IPS-NIHi11 (cell line): ENCODE results near the gene NPTX1.

ENCODE experiments used
- DNase-seq: peaks from one replicate; pipeline ENCODE4 v3.0.0; 2012; ENCODE audit warnings: mixed read lengths, low spot score

The NPTX1 gene

DNA sequence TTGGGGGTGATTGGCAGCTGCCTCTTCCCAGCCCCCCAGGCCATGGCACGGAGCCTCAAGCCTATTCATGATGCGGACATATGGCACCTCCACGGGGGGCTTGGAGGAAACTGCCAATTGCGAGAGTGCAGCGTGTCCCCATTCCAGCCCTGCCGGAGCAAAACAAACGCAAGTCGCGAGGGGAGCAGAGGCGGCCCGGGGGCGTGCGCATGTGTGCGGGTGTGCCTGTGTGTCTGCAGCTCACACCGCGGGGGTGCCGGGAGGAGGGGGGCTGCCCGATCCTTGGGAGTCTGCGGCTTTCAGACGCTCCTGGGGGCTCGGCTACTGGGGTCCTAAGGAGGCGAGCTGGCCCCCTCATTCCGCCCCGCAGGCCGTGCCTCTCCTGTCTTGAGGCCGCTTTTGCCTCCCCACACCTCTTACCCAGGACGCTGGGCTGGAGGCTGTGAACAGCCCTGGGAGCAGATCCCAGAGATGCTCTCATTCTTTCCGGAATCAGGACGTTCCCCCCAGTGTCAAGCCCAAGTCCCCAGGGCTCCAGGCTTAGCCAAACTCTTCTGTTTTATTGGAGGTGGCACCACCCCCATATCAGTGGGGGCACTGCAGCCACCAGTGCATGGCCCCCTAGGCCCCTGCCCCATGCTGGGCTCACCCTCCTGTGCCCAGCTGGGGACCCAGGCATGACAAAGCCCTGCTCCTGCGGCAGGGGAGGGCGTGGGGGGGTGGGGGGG is 32.3 kb downstream of the NPTX1 start:
- no peak for DNase-seq

GRCh38 chr17:80443498-80443897 is 32.9 kb downstream of the NPTX1 start:
- DNase-seq = no peak

DNA sequence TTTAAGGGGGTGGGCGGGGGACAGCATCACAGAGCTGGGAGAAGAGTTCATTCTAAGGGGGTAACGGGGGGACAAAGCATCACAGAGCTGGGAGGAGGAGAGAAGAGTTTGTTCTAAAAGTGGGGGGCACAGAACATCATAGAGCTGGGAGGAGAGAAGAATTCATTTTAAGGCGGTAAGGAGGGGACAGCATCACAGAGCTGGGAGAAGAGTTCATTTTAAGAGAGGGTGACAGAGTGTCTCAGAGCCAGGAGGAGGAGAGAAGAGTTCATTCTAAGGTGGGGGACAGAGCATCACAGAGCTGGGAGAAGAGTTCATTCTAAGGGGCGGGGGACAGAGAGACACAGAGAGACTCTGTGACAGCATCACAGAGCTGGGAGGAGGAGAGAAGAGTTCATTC is 33.6 kb downstream of the NPTX1 start:
- no peak for DNase-seq

DNA sequence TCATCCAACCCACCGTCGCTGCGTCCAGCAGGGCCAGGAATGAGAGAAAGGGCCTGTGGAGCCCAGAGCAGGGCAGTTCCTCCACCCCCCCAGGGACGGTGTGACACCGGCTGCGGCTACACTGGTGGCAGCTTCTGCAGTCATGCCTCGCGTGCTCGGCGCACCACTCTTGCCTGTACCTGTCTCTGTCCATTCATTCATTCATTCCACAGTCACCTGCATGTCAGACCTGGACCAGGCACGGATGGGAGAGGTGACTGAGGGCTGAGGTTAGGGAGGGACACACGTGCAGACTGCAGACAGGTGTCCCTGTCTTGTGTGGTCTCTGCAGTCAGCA is 34.1 kb downstream of the NPTX1 start:
- no peak for DNase-seq

- no peak for DNase-seq
These were observed 34.6 kb downstream of the NPTX1 start for GRCh38 chr17:80441598-80442322.

DNA sequence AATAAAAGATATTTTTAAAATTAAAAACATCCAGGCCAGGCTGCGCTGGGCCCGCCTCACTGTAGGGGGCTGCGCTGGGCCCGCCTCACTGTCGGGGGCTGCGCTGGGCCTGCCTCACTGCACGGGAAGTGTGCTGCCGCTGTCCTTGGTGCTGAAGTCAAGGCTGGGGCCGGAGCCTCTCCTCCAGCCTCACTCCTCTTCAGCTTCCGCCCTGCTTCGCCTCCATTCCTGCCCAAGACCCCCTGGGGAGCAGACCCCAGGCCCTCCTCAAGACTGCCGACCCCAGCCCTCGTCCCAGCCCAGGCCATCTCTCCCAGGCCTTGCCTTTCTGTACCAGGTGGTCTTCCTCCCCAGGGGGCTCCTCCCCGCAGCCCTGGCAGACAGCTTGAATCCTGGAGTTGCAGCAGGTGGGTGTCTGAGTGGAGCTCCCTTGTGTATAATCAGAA is 35.3 kb downstream of the NPTX1 start:
- DNase-seq = peak; percentile 99

GRCh38 chr17:80439499-80439898 is 36.9 kb downstream of the NPTX1 start:
- no peak for DNase-seq

GRCh38 chr17:80438806-80439205 is 37.6 kb downstream of the NPTX1 start:
- DNase-seq = no peak

DNA sequence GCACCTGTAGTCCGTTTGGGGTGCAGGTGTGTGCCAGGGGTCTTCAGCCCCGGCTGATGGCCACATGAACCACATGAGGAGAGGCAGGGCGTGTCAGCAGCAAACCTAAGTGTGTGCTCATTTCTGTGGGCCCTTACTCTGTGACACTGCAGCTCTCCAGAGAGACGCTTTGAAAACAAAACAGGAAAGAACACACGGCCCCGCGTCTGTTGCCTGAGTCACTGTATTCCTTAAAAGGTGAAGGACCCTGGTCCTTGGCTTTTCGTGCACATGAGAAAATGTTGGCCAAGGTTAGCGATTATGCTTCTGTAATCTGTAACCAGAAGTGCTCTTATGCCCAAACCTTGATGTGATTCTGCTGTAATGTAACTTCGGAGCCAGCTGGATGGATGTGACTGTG is 38.9 kb downstream of the NPTX1 start:
- DNase-seq = no peak

DNA sequence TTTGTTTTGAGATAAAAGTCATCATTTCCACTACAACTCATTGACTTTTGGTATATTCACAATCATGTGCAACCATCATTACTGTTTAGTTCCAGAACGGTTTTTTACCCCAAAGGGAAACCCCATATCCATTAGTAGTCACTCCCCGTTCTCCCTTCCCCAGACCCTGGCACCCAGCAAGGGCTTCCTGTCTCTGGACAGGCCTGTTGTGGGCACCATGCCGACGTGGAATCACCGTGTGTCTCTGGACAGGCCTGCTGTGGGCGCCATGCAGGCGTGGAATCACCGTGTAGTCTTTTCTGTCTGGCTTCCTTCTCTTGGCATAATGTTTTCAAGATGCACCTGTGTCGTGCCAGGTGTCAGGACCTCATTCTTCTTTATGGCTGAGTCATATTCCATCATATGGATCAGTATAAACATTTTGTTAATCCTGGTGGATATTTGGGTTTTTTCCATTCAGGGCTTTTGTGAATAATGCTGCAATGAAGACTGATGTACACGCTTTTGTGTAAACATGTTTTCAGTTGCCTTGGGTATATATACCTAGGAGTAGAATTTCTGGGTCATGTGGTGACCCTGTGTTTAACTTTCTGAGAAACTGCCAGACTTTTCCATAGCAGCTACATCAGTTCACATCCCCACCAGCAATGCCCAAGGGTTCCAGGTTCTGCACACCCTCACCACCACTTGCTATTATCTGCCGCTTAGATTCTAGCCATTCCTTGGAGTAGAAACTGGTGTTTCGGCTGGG is 42.3 kb downstream of the NPTX1 start:
- DNase-seq = no peak

GRCh38 chr17:80432961-80433550 is 43.4 kb downstream of the NPTX1 start:
- DNase-seq = no peak

DNA sequence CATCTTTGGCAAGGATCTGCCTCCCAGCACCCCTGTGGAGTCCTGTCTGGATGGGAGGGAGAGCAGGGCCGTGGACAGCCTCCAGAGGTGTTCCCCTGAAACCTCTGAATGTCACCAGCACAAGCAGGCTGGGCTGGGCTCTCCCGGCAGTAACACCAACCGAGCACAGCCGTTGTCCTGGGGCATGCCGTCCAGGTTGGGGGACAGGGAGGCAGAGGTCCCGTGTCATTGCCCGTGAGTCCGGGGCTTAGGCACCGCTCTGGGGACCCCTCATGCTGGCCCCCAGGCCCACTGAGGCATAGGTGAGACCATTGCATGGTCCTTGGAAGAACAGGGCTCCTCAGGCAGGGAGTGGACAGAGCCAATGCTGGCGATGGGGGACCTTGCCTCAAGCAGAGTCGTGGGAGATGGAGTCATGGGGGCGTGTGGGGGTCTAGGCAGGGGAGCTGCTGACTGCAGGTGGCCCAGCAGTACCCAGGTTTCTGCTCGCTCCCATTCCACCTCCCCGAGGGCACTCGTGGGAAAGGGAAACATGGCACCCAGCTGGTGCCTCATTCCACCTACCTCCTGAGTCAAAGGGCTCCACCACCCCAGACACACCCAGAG is 44.0 kb downstream of the NPTX1 start:
- no peak for DNase-seq

- DNase-seq = no peak
These were observed 44.9 kb downstream of the NPTX1 start for GRCh38 chr17:80431246-80432195.

GRCh38 chr17:80430446-80431245 is 45.8 kb downstream of the NPTX1 start:
- DNase-seq = no peak

DNA sequence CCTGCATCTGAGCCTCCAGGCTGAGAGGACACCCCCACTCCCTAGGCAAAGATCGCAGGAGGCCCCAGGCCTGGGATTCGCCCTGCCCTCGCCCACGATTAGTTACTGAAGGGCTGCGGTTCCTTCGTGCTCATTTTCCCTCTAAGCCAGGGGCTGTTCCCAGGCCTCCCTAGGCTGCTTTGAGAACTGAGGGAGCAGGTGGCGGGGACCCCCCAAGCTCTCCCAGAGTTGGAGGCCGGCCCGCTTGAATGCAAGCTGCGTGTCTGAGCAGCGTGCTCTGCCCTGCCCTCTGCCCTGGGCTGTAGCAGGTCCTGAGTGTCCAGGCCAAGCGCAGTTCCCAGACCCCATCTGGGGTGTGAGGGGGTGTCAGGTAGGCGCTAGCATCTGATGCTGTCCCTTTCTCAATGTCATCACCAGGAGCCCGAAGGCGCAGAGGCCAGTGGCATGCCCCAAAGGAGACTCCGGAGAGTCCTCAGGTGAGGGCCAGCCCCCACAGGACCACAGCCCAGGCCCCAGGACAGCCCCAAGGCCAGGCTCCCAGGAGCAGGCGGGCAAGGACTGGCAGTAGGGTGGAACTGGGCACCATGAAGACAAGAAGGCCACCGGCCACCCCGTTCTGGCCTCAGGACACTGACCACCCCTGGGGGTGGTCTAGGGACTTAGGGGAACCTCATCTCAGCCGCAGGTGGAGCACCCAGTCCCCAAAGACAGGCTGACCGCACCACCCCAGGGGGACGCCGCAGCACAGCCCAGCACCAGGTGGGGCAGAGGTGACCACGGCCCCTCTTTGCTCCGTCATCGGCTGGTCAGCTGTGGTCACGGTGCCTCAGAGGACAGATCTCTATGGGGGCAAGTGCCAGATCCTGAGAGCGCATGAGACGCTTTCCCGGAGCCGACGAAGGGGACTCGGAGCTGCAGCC is 46.8 kb downstream of the NPTX1 start:
- DNase-seq = no peak

DNA sequence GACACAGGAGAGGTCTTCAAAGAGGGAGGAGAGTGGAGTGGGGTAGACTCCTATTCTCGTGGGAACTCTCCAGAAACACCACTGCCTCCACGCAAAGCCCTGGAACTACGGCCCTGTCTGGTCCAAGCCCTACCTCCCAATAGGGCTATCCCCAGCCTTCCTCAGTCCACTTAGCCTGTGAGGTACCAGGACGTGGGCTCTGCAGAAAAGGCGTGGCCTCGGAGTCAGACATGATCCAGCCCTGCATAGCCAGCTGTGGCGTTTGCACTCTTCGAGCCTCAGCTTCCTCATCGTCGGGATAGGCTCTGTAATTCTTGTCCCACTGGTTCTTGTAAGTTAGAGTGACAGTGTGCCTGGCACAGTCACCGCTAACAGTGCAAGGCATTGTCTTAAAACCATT is 47.6 kb downstream of the NPTX1 start:
- DNase-seq = no peak

GRCh38 chr17:80428363-80428762 is 48.0 kb downstream of the NPTX1 start:
- DNase-seq = no peak

GRCh38 chr17:80427366-80428282 is 48.8 kb downstream of the NPTX1 start:
- DNase-seq = peak; percentile 15
